Mesenchymal stem cell (in vitro differentiated cells and primary cell): ENCODE results near the gene KLF5.
A peak's percentile ranks its signal among the peaks of the same experiment; 100 is the strongest.

ENCODE experiments used
- DNase-seq: peaks from one replicate; pipeline ENCODE4 v3.0.0-alpha.2; 2013
- H2AFZ ChIP-seq: one replicate; pipeline ENCODE4 v1.6.1; 2013; ENCODE audit warnings: low read depth, mild to moderate bottlenecking, control low read depth, inconsistent platforms, low read length, moderate library complexity
- H2AK5ac ChIP-seq: 2 replicates; pipeline ENCODE4 v1.6.1; 2013; ENCODE audit warnings: low read length, moderate library complexity, mild to moderate bottlenecking, inconsistent platforms; ENCODE audit not compliant: severe bottlenecking
- H2BK120ac ChIP-seq: one replicate; pipeline ENCODE4 v1.6.1; 2013; ENCODE audit warnings: low read depth, mild to moderate bottlenecking, inconsistent platforms, low read length, moderate library complexity
- H2BK12ac ChIP-seq, 2 experiments: one replicate each; pipeline ENCODE4 v1.6.1; 2013; ENCODE audit warnings: inconsistent platforms in 2 of 2, low read length in 2 of 2, mild to moderate bottlenecking in 2 of 2, moderate library complexity in 2 of 2, control low read depth in 1 of 2
- H2BK15ac ChIP-seq: one replicate; pipeline ENCODE4 v1.6.1; 2013; ENCODE audit warnings: mild to moderate bottlenecking, low read depth, inconsistent platforms; ENCODE audit not compliant: poor library complexity, severe bottlenecking
- H2BK5ac ChIP-seq: 2 replicates; pipeline ENCODE4 v1.6.1; 2013; ENCODE audit warnings: low read depth, mild to moderate bottlenecking, low read length, control low read depth, inconsistent platforms; ENCODE audit not compliant: poor library complexity, severe bottlenecking
- H3K14ac ChIP-seq, 2 experiments: one replicate each; pipeline ENCODE4 v1.6.1; 2013; ENCODE audit warnings: inconsistent platforms in 2 of 2, low read length in 2 of 2, control low read depth in 1 of 2, mild to moderate bottlenecking in 1 of 2, moderate library complexity in 1 of 2
- H3K18ac ChIP-seq, 2 experiments: one replicate each; pipeline ENCODE4 v1.6.1; 2013; ENCODE audit warnings: inconsistent platforms in 2 of 2, low read length in 2 of 2, control low read depth in 1 of 2, low read depth in 1 of 2, mild to moderate bottlenecking in 1 of 2
- H3K23ac ChIP-seq, 2 experiments: one replicate each; pipeline ENCODE4 v1.6.1; 2013; ENCODE audit warnings: inconsistent platforms in 2 of 2, low read length in 2 of 2, mild to moderate bottlenecking in 2 of 2, moderate library complexity in 2 of 2, control low read depth in 1 of 2
- H3K27ac ChIP-seq: 2 replicates; pipeline ENCODE4 v1.5.1; 2013; ENCODE audit warnings: mild to moderate bottlenecking, moderate library complexity, low read length, control low read depth, inconsistent platforms; ENCODE audit not compliant: poor library complexity, severe bottlenecking
- H3K27me3 ChIP-seq, 2 experiments: 2 replicates each; pipeline versions ENCODE4 v1.6.1 to v1.7.0; 2013; ENCODE audit warnings: low read length in 2 of 2, mild to moderate bottlenecking in 2 of 2, moderate library complexity in 2 of 2, control low read depth in 1 of 2, inconsistent platforms in 1 of 2; ENCODE audit not compliant: control insufficient read depth in 1 of 2, insufficient read depth in 1 of 2
- H3K36me3 ChIP-seq, 2 experiments: 2 replicates each; pipeline versions ENCODE4 v1.6.1 to v1.7.0; 2013; ENCODE audit warnings: low read length in 2 of 2, control low read depth in 1 of 2, inconsistent platforms in 1 of 2, low read depth in 1 of 2, mild to moderate bottlenecking in 1 of 2; ENCODE audit not compliant: insufficient read depth in 2 of 2, control insufficient read depth in 1 of 2
- H3K4ac ChIP-seq, 2 experiments: one replicate each; pipeline ENCODE4 v1.6.1; 2013; ENCODE audit warnings: inconsistent platforms in 2 of 2, low read length in 2 of 2, mild to moderate bottlenecking in 2 of 2, moderate library complexity in 2 of 2, control low read depth in 1 of 2, low read depth in 1 of 2
- H3K4me1 ChIP-seq: 2 replicates; pipeline ENCODE4 v1.6.1; 2013; ENCODE audit warnings: low read depth, low read length, control low read depth; ENCODE audit not compliant: control insufficient read depth, insufficient read depth
- H3K4me2 ChIP-seq: 2 replicates; pipeline ENCODE4 v1.6.1; 2013; ENCODE audit warnings: low read length, mild to moderate bottlenecking, inconsistent platforms; ENCODE audit not compliant: poor library complexity, severe bottlenecking
- H3K4me3 ChIP-seq, 2 experiments: 2 replicates each; pipeline versions ENCODE4 v1.5.1 to v1.7.0; 2013; ENCODE audit warnings: low read length in 2 of 2, mild to moderate bottlenecking in 2 of 2, control low read depth in 1 of 2, low read depth in 1 of 2; ENCODE audit not compliant: insufficient read depth in 1 of 2
- H3K79me1 ChIP-seq: replicated peaks from 2 replicates; pipeline ENCODE4 v1.6.1; 2013; ENCODE audit warnings: mild to moderate bottlenecking, control low read depth, low read length, inconsistent platforms; ENCODE audit not compliant: poor library complexity, severe bottlenecking
- H3K9ac ChIP-seq: 2 replicates; pipeline ENCODE4 v1.7.0; 2013; ENCODE audit warnings: mild to moderate bottlenecking, low read length, moderate library complexity
- H3K9me3 ChIP-seq: 2 replicates; pipeline ENCODE4 v1.7.0; 2013; ENCODE audit warnings: mild to moderate bottlenecking, low read length; ENCODE audit not compliant: control insufficient read depth
- H4K8ac ChIP-seq: one replicate; pipeline ENCODE4 v1.6.1; 2013; ENCODE audit warnings: inconsistent platforms, mild to moderate bottlenecking, low read length, moderate library complexity
- H4K91ac ChIP-seq: one replicate; pipeline ENCODE4 v1.6.1; 2013; ENCODE audit warnings: mild to moderate bottlenecking, low read length, inconsistent platforms
- WGBS: methylation state at CpG from one replicate; pipeline ENCODE4 v1.1.7; 2013; ENCODE audit warnings: mixed read lengths; 5-methylcytosine and 5-hydroxymethylcytosine counted together

The KLF5 gene

GRCh38 chr13:73059460-73060250, 850 bp downstream of the KLF5 start:
- peak; percentile 38 for DNase-seq
- Histone ChIP-seq H2BK5ac (peak overlapping the region; percentile 66), H3K27ac (no peak overlapping the region), H3K79me1 (peaks cover 10% of the 10 kb centered on the region), H2AFZ (peak overlapping the region; percentile 61), H3K27me3 (peaks cover 0 to 20% of the 10 kb centered on the region in 2 experiments), H3K4ac (peak overlapping the region in 1 of 2 experiments; percentile 61), H3K9me3 (no peaks in the 10 kb centered on the region), H2AK5ac (no peak overlapping the region), H3K4me2 (peak overlapping the region; percentile 78), H4K8ac (no peak overlapping the region), H4K91ac (no peak overlapping the region), H3K36me3 (peaks cover 0 to 8% of the 10 kb centered on the region in 2 experiments), H3K23ac (peak overlapping the region in 1 of 2 experiments; percentile 89), H3K4me1 (no peaks in the 10 kb centered on the region), H3K14ac (no peak overlapping the region), H2BK15ac (peak overlapping the region; percentile 90), H3K4me3 (peak overlapping the region; percentile 81 to 96), H3K9ac (peak overlapping the region; percentile 76), H2BK12ac (peak overlapping the region in 1 of 2 experiments; percentile 31), H2BK120ac (peak overlapping the region; percentile 85), H3K18ac (peak overlapping the region; percentile 62 to 88)
- WGBS, result under 1% methylated on average over 39 of the region's 68 CpGs

- Histone ChIP-seq H3K9me3 (no peaks in the 10 kb centered on the region), H3K4me3 (peak overlapping the region; percentile 81 to 96), H2BK12ac (no peak overlapping the region), H3K4me1 (no peaks in the 10 kb centered on the region), H3K27me3 (peaks cover 0 to 20% of the 10 kb centered on the region in 2 experiments), H3K23ac (no peak overlapping the region), H2BK120ac (no peak overlapping the region), H3K9ac (peak overlapping the region; percentile 76), H4K8ac (no peak overlapping the region), H2AK5ac (no peak overlapping the region), H3K14ac (no peak overlapping the region), H2BK15ac (peak overlapping the region; percentile 7), H3K27ac (peak overlapping the region; percentile 15), H3K4ac (peak overlapping the region in 1 of 2 experiments; percentile 67), H2AFZ (no peak overlapping the region), H4K91ac (no peak overlapping the region), H3K36me3 (peaks cover 0 to 8% of the 10 kb centered on the region in 2 experiments), H3K79me1 (peaks cover 10% of the 10 kb centered on the region), H3K4me2 (peak overlapping the region; percentile 78), H3K18ac (peak overlapping the region in 1 of 2 experiments; percentile 30), H2BK5ac (no peak overlapping the region)
- 4% methylated on average over 25 of the region's 26 CpGs for WGBS
- peak; percentile 80 for DNase-seq
Observed at GRCh38 chr13:73060251-73061160, 1.7 kb downstream of the KLF5 start.

- Histone ChIP-seq H3K9ac (no peak overlapping the region), H3K27me3 (peaks cover 0 to 18% of the 10 kb centered on the region in 2 experiments), H2AK5ac (no peak overlapping the region), H2BK12ac (no peak overlapping the region), H3K9me3 (no peaks in the 10 kb centered on the region), H3K4ac (no peak overlapping the region), H3K79me1 (peaks cover 10% of the 10 kb centered on the region), H3K27ac (no peak overlapping the region), H2BK120ac (no peak overlapping the region), H2BK5ac (no peak overlapping the region), H3K4me2 (no peak overlapping the region), H3K4me1 (no peaks in the 10 kb centered on the region), H4K8ac (no peak overlapping the region), H2AFZ (no peak overlapping the region), H2BK15ac (no peak overlapping the region), H3K14ac (no peak overlapping the region), H3K36me3 (peaks cover 0 to 8% of the 10 kb centered on the region in 2 experiments), H4K91ac (no peak overlapping the region), H3K23ac (no peak overlapping the region), H3K4me3 (no peak overlapping the region), H3K18ac (no peak overlapping the region)
- no peak for DNase-seq
- WGBS, result 95% methylated on average over 5 of the region's 6 CpGs
Observed at GRCh38 chr13:73061473-73061872, 2.7 kb downstream of the KLF5 start.

GRCh38 chr13:73061876-73062275, 3.1 kb downstream of the KLF5 start:
- Histone ChIP-seq H3K4me2 (no peak overlapping the region), H4K91ac (no peak overlapping the region), H2BK15ac (no peak overlapping the region), H2BK5ac (no peak overlapping the region), H4K8ac (no peak overlapping the region), H2BK120ac (no peak overlapping the region), H3K4me3 (no peak overlapping the region), H2BK12ac (no peak overlapping the region), H3K36me3 (peaks cover 0 to 8% of the 10 kb centered on the region in 2 experiments), H3K27ac (no peak overlapping the region), H3K23ac (no peak overlapping the region), H2AK5ac (no peak overlapping the region), H3K4ac (no peak overlapping the region), H3K9ac (no peak overlapping the region), H3K18ac (no peak overlapping the region), H3K9me3 (no peaks in the 10 kb centered on the region), H2AFZ (no peak overlapping the region), H3K4me1 (no peaks in the 10 kb centered on the region), H3K79me1 (peaks cover 10% of the 10 kb centered on the region), H3K27me3 (peaks cover 0 to 14% of the 10 kb centered on the region in 2 experiments), H3K14ac (no peak overlapping the region)
- no peak for DNase-seq
- WGBS, result 87% methylated on average over 9 of the region's 9 CpGs
